SJCRH30 (cell line): Measurements from ENCODE around the gene CST4. TPM values are rescaled to one million over a fixed set of nuclear protein-coding genes. Genes with fewer than 3 reads are reported as not detected.
"Not testable (repeated sequence)": the region's sequence is repeated elsewhere in the genome, so short reads cannot be mapped to it uniquely, and the experiment has no call there.

ENCODE experiments used
- DNase-seq, 2 experiments: peaks; one replicate each; pipeline ENCODE4 v3.0.0-alpha.2; 2015 to 2020
- H3K27ac ChIP-seq: fragments of 250-450 bp; sonication (Bioruptor Pico); 2 replicates; pipeline ENCODE4 v1.5.1; 2020; ENCODE audit warnings: mild to moderate bottlenecking, moderate library complexity
- H3K27me3 ChIP-seq: fragments of 250-450 bp; sonication (Bioruptor Pico); 2 replicates; pipeline ENCODE4 v1.5.1; 2020; ENCODE audit warnings: mild to moderate bottlenecking, moderate library complexity
- H3K36me3 ChIP-seq: fragments of 250-450 bp; sonication (Bioruptor Pico); 2 replicates; pipeline ENCODE4 v1.5.1; 2020; ENCODE audit warnings: mild to moderate bottlenecking, moderate library complexity
- H3K4me1 ChIP-seq: fragments of 250-450 bp; sonication (Bioruptor Pico); 2 replicates; pipeline ENCODE4 v1.5.1; 2020; ENCODE audit warnings: mild to moderate bottlenecking, moderate library complexity
- H3K4me3 ChIP-seq: fragments of 250-450 bp; sonication (Bioruptor Pico); 2 replicates; pipeline ENCODE4 v1.5.1; 2020; ENCODE audit warnings: mild to moderate bottlenecking, moderate library complexity
- H3K9me3 ChIP-seq: fragments of 250-450 bp; sonication (Bioruptor Pico); replicated peaks from 2 replicates; pipeline ENCODE4 v1.5.1; 2020; ENCODE audit warnings: mild to moderate bottlenecking, moderate library complexity
- total RNA-seq: library from RNA; depleted of rRNA; stranded (reverse); fragments of >200 nt; shearing (Covaris generic); gene quantifications from 2 replicates; pipeline ENCODE4 v1.2.3, GENCODE V29; 2014

The CST4 gene
- total RNA-seq, 1 experiment from 2014 or later = not detected

DNA sequence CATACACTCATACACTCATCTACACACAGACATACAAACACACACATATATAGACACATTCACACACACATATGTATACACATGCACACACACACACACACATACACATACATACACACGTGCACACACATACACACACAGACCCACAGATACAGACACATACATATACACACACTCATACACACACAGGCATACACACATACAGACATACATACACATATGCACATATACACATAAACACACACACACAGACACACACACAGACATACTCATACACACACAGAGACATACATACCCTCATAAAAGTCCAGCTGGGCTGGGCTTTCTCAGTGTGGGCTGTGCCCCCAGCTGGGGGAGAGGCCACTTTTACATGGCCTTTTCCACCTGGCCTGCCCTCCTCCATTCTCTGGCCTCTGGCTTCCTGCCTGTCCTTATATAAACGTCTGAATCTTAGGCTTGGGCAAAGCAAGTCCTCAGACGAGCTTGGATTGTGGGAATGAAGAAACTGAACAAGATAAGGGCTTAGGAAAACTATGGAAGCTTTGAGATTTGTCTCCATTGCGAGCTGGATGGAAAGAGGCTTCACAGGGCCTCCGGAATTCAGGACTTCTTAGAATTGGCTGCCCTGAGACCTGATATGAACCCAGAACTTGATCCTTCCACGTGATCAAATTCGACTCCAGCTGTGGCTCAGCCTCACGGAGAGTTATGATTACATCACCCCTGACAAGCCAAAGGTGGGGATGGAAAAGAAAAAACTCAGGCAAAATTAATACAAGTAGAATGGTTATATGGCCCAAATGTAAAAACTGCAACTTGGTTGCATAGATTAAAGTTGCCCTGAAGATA is 28.6 kb downstream of the CST4 start:
- Histone ChIP-seq H3K4me1 (peaks cover 13% of the 10 kb centered on the region), H3K9me3 (no peaks in the 10 kb centered on the region), H3K4me3 (peak overlapping the region; percentile 14; the same call in 1 of the 2 replicates), H3K27me3 (peaks cover 3% of the 10 kb centered on the region; the same call in 1 of the 2 replicates), H3K36me3 (no peaks in the 10 kb centered on the region), H3K27ac (peak overlapping the region; percentile 51)
- DNase-seq = peak; percentile 53 to 75

DNA sequence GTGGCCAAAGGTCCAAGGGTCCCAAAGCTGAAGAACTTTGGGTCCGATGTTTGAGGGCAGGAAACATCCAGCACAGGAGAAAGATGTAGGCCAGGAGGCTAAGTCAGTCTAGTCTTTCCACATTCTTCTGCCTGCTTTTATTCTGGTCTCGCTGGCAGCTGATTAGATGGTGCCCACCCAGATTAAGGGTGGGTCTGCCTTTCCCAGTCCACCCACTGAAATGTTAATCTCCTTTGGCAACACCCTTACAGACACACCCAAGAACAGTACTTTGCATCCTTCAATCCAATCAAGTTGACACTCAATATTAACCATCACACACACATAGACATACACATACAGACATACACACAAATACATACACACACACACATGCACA is 29.2 kb downstream of the CST4 start:
- not testable (repeated sequence) for H3K4me3 ChIP-seq, H3K36me3 ChIP-seq, H3K27ac ChIP-seq, H3K9me3 ChIP-seq, H3K27me3 ChIP-seq, DNase-seq
- peaks cover 13% of the 10 kb centered on the region for H3K4me1 ChIP-seq

DNA sequence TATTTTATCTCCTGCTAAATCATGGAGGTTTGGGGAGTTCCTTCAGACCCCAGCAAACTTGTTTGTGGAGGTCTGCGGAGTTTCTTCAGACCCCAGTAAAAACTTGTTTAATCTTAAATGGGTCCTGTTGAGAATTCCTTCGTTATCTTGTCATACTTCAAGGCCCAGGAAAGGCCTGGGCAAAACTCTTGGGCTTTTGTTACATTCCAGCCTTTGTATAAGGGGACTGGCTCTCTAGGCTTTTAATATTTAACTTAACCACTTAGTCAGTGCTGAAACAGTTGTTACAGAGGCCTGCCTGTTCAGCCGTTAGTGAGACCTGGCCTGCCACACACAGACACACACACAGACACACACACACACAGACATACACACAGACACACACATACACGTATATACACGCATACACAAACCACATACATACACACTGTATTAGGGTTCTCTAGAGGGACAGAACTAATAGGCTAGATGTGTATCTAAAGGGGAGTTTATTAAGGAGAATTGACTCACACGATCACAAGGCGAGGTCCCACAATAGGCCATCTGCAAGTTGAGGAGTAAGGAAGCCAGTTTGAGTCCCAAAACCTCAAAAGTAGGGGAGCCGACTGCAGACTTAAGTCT is 29.7 kb downstream of the CST4 start:
- Histone ChIP-seq H3K4me1 (peaks cover 13% of the 10 kb centered on the region), H3K4me3 (no peak overlapping the region), H3K9me3 (no peaks in the 10 kb centered on the region), H3K36me3 (no peaks in the 10 kb centered on the region), H3K27ac (no peak overlapping the region), H3K27me3 (peaks cover 3% of the 10 kb centered on the region; the same call in 1 of the 2 replicates)
- no peak for DNase-seq

DNA sequence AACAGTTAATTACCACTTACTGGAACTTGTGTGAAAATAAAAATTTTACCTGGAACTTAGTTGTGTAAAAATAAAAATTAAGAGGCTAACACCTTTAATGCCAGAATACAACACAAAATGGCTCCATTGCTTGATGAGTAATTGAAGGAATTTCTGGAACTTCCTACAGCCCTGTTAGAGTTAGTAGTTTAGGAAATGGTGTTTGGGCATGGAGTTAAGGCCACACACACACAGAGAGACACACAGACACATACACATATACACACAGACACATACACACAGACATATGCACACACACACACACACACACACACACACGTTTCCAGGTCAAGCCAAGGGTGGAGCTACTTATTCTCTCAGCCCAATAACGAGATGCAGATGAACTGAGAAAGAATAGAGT is 30.5 kb downstream of the CST4 start:
- no peaks in the 10 kb centered on the region for H3K9me3 ChIP-seq
- peaks cover 3% of the 10 kb centered on the region; the same call in 1 of the 2 replicates for H3K27me3 ChIP-seq
- no peak overlapping the region for H3K4me3 ChIP-seq
- H3K4me1 ChIP-seq = peaks cover 13% of the 10 kb centered on the region
- DNase-seq = no peak
- H3K36me3 ChIP-seq = no peaks in the 10 kb centered on the region
- no peak overlapping the region for H3K27ac ChIP-seq

DNA sequence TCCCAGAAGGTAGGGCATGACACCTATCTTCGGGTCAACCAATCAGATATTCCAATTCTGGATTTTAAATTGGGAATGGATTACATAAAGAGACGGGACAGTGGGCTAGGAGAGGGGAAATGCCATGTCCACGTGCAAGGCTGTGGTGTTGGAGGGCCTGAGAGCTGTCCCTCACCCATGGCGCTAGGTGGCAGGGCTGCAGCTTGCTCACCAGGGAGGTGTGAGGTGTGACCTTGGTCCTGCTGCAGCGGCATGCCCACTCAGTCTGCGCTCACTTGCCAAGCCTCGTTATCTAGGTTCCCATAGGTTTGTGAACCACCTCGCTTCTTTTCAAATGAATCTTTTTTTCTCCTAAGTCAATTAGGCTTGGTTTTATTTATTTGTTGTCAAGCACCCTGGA is 31.6 kb downstream of the CST4 start:
- Histone ChIP-seq H3K4me3 (no peak overlapping the region), H3K27me3 (peaks cover 3% of the 10 kb centered on the region; the same call in 1 of the 2 replicates), H3K4me1 (peaks cover 13% of the 10 kb centered on the region), H3K27ac (no peak overlapping the region), H3K9me3 (no peaks in the 10 kb centered on the region), H3K36me3 (no peaks in the 10 kb centered on the region)
- DNase-seq = no peak

DNA sequence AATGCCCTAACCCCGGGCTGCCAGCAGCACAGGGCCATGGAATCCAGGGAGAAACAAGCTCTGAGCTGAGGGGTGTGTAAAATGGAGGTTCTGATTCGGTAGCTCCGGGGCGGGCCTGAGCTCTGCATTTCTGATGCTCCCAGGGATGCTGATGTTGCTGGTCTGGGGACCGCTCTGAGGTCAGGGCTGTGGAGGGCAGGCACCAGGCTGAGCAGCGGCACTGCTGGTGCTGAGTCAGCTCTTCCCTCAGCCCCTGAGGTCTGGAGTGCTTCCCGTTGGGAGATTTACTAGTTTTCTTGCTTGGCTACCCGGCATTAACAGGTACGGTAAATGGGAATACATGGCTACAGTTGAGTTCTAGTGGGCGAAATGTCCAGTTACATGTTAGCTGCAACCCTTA is 32.5 kb downstream of the CST4 start:
- H3K9me3 ChIP-seq = no peaks in the 10 kb centered on the region
- no peaks in the 10 kb centered on the region for H3K36me3 ChIP-seq
- peaks cover 13% of the 10 kb centered on the region for H3K4me1 ChIP-seq
- peaks cover 3% of the 10 kb centered on the region; the same call in 1 of the 2 replicates for H3K27me3 ChIP-seq
- no peak overlapping the region for H3K4me3 ChIP-seq
- H3K27ac ChIP-seq = no peak overlapping the region
- no peak for DNase-seq

DNA sequence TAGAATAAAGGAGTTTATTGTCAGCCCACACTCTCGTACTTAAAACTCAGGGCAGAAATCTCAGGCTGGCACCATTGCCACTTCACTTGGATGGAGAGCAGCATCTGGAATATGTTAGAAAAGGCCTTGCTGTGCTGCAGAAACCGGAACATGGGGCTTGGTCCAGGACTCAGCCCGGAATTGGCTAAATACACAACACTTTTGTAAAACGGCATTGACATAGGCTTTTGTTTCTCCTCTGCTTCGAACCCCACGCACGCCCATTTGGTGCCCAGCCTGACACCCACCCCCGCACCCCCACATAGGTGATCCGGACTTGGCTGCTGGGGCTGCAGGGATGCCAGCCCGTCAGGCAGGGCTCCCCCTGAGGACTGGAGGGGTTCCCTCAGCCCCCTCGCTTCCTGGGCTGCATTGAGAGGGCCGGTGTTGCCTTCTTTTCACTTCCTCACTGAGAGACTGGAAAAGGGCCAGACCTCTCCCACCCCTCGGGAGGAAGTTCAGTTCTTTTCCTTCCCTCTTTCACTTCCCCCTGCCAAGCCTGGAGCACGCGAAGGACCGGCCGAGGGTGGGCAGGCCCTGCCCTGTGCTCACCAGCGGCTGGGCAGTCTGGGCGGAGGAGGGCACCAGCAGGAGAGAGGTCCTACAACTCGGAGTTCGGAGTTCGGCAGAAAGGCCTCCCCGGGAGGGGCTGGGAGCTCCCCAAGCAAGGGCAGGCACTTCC is 33.2 kb downstream of the CST4 start:
- H3K27ac ChIP-seq = no peak overlapping the region
- DNase-seq = no peak
- no peak overlapping the region for H3K4me3 ChIP-seq
- peaks cover 9% of the 10 kb centered on the region for H3K4me1 ChIP-seq
- no peaks in the 10 kb centered on the region for H3K9me3 ChIP-seq
- peaks cover 3% of the 10 kb centered on the region; the same call in 1 of the 2 replicates for H3K27me3 ChIP-seq
- H3K36me3 ChIP-seq = no peaks in the 10 kb centered on the region

DNA sequence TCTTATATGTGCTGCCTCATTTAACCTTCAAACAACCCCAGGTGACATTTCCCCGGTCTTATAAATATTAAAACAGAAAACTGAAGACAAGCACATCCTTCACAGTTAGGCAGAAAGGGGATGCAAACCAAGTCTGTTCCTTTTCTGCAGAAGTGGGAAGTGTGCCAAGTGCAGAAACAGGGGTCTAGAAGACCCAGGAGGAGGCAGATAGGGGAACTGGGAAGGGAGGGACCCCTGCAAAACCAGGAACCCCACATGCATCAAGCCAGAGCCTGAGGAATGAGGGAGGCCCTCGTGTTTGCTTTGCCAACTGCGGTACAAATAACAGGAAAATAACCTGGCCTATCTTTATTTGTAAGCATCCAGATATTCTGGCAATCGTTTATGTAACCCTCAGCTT is 34.1 kb downstream of the CST4 start:
- Histone ChIP-seq H3K9me3 (no peaks in the 10 kb centered on the region), H3K36me3 (no peaks in the 10 kb centered on the region), H3K27ac (no peak overlapping the region), H3K4me3 (no peak overlapping the region), H3K27me3 (peaks cover 3% of the 10 kb centered on the region; the same call in 1 of the 2 replicates), H3K4me1 (no peaks in the 10 kb centered on the region)
- no peak for DNase-seq

DNA sequence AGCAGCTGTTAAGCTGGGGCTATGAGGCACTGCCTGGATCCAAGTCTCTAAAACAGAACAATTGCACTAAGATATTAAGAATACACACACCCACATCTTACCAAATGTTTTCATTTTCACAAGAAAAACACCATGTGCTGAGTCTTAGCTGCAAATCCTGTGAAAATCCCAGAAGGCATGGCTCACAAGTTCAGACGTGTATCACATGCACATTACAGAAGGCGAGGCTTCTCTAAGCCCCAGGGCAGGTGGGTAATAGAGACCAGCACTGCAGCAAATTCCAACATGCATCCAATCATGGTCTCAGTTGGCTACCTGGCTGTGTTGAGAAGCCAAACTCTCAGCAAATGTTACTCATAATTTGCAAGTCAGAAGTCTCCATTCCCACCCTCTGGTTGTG is 34.8 kb downstream of the CST4 start:
- Histone ChIP-seq H3K9me3 (no peaks in the 10 kb centered on the region), H3K27ac (no peak overlapping the region), H3K4me3 (no peak overlapping the region), H3K36me3 (no peaks in the 10 kb centered on the region), H3K4me1 (no peaks in the 10 kb centered on the region), H3K27me3 (peaks cover 3% of the 10 kb centered on the region; the same call in 1 of the 2 replicates)
- DNase-seq = no peak

DNA sequence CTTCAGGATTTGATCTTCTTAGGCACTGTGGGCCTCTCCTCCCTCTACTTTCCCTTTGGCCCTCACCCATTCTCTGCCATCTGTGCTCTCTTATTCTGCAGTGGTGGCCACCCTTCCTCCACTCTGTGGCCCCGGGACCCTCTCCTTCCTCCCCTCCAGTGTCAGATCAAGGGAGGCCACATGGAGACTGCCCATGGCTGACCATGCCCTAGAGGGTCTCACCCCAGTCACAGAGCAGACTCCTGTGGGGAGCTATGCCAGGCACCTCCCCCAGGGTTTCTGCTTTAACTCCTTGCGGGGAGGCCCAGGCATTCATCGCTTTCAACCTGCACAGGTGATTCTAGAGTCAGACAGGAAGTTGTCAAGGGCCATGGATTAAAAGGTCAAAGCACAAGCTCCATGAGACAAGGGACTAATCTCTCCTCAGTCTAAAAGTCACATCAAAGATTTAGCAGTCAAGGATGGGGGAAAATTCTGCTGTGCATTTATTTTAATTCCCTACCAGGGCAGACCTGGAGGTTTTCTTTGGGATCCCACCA is 35.4 kb downstream of the CST4 start:
- DNase-seq = no peak
- Histone ChIP-seq H3K4me3 (no peak overlapping the region), H3K4me1 (no peaks in the 10 kb centered on the region), H3K27ac (no peak overlapping the region), H3K9me3 (no peaks in the 10 kb centered on the region), H3K36me3 (no peaks in the 10 kb centered on the region), H3K27me3 (peaks cover 3% of the 10 kb centered on the region; the same call in 1 of the 2 replicates)

DNA sequence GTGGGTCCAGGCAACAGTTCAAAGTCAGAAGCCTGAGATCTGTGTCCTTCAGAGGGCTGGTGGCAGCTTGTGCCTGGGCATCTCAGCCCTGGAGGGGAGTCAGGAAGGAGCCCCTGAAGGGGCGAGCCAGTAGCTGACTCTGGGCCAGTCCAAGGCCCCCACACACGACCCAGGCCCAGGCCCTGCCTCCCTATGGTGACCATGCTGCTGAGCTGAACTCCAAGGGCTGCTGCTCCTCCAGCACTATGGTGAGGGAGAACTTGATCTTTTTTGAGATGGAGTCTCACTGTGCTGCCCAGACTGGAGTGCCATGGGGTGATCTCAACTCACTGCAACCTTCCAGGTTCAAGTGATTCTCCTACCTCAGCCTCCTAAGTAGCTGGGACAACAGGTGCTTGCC is 35.9 kb downstream of the CST4 start:
- H3K9me3 ChIP-seq = no peaks in the 10 kb centered on the region
- H3K27ac ChIP-seq = no peak overlapping the region
- no peaks in the 10 kb centered on the region for H3K36me3 ChIP-seq
- H3K27me3 ChIP-seq = peaks cover 3% of the 10 kb centered on the region; the same call in 1 of the 2 replicates
- no peak overlapping the region for H3K4me3 ChIP-seq
- DNase-seq = no peak
- H3K4me1 ChIP-seq = no peaks in the 10 kb centered on the region

DNA sequence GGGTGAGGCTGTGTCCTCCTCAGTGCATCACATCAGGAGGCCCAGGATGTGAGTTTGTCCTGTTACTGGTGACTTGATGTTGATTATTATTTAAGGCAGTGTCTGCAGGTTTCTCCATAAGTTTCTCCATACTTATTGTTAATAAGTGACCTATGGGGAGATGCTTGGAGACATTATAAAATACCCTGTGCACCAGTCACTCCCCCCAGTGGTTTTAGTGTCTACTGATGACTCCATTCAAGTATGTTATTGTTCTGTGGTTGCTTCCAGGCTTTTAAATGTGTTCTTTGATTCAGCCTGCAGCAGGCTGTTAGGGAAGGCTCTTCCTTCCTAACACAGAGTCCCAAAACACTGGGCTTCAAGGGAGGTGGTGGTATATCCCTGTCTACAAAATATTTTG is 36.5 kb downstream of the CST4 start:
- Histone ChIP-seq H3K27me3 (peaks cover 3% of the 10 kb centered on the region; the same call in 1 of the 2 replicates), H3K9me3 (no peaks in the 10 kb centered on the region), H3K27ac (no peak overlapping the region), H3K4me3 (no peak overlapping the region), H3K36me3 (no peaks in the 10 kb centered on the region), H3K4me1 (no peaks in the 10 kb centered on the region)
- no peak for DNase-seq

DNA sequence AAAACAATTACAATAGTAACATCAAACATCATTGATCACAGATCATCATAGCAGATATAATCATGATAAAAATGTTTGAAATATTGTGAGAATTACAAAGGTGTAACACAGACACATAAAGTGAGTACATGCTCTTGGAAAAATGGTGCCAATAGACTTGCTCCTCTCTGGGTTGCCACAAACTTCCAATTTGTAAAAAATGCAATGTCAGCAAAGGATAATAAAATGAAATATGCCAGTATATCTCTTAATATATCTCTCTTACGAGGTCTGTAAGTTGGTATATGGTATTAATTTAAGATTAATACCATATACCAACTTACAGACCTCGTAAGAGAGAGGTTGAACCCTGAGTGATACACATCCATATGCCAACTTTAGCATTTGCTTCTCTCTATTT is 37.7 kb downstream of the CST4 start:
- peaks cover 3% of the 10 kb centered on the region; the same call in 1 of the 2 replicates for H3K27me3 ChIP-seq
- no peak overlapping the region for H3K4me3 ChIP-seq
- H3K9me3 ChIP-seq = no peaks in the 10 kb centered on the region
- no peak for DNase-seq
- H3K27ac ChIP-seq = no peak overlapping the region
- H3K36me3 ChIP-seq = no peaks in the 10 kb centered on the region
- no peaks in the 10 kb centered on the region for H3K4me1 ChIP-seq

DNA sequence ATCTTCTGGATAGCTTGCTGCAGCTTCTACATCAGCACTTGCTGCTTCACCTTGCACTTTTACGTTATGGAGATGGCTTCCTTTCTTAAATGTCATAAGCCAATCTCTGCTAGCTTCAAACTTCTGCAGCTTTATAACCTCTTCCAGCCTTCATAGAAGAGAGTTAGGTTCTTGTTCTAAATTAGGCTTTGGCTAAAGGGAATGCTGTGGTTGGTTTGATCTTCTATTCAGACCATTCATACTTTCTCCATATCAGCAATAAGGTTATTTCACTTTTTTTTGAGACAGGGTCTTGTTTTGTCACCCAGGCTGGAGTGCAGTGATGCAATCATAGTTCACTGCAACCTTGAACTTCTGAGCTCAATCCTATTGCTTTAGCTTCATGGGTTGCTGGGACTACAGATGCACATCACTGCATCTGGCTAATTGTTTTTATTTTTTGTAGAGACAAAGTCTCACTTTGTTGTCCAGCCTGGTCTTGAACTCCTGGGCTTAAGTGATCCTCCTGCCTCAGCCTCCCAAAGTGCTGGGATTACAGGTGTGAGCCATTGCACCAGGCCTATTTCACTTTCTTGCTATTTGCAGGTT is 38.9 kb downstream of the CST4 start:
- no peaks in the 10 kb centered on the region for H3K9me3 ChIP-seq
- no peaks in the 10 kb centered on the region for H3K4me1 ChIP-seq
- H3K27ac ChIP-seq = no peak overlapping the region
- H3K4me3 ChIP-seq = no peak overlapping the region
- H3K36me3 ChIP-seq = no peaks in the 10 kb centered on the region
- no peak for DNase-seq
- H3K27me3 ChIP-seq = no peaks in the 10 kb centered on the region
